Measurements from ENCODE around the gene GKAP1. TPM values are rescaled to one million over a fixed set of nuclear protein-coding genes. Genes with fewer than 3 reads are reported as not detected.

GKAP1 gene
- total and polyA plus RNA-seq, 2 experiments from 2014 or later, result 4.0 to 16.7 TPM

DNA sequence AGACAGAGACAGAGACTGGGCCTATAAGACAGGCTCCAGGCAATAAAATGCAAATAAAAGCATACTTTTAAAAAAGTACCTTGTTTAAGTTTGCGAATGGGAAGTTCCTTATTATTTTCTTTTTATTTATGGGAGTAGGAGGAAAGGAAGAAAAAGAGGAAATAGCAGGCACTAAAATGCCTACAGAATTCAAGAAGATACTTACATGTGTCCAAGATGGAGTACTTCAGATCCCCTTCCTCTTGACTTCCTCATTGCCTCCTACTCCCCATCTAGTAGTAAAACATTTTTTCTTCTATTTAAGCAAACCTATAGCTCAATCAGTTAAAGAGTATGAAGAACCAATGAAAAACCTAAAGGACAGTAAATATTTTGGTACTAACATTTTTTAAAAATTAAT, 24.8 kb downstream of the GKAP1 start:
- H3K27me3 Mint-ChIP-seq (ENCODE audit: insufficient read depth, low read depth, poor library complexity), result no peaks in the 10 kb centered on the region
- H3K4me1 ChIP-seq (ENCODE audit: insufficient read depth), result no peaks in the 10 kb centered on the region

DNA sequence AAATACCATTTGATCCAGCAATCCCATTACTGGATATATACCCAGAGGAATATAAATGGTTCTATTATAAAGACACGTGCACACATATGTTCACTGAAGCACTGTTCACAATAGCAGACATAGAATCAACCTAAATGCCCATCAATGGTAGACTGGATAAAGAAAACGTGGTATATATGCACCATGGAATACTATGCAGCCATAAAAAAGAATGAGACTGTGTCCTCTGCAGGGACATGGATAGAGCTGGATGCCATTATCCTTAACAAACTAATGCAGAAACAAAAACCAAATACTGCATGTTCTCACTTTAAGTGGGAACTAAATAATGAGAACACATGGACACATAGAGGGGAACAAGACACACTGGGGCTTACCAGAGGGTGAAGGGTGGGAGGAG, 39.4 kb downstream of the GKAP1 start:
- Mint-ChIP-seq H3K9me3 (no peaks in the 10 kb centered on the region), H3K27ac (no peak overlapping the region), H3K4me1 (no peaks in the 10 kb centered on the region), H3K36me3 (ENCODE audit: low read depth) (no peaks in the 10 kb centered on the region), H3K4me3 (no peak overlapping the region), H3K27me3 (ENCODE audit: insufficient read depth, low read depth, poor library complexity) (no peaks in the 10 kb centered on the region)
- no peak overlapping the region for H3K4me3 ChIP-seq
- H3K4me2 ChIP-seq, result no peak overlapping the region
- H3K4me1 ChIP-seq (ENCODE audit: insufficient read depth), result no peaks in the 10 kb centered on the region
- H3K27me3 ChIP-seq (ENCODE audit: insufficient read depth), result no peaks in the 10 kb centered on the region
- H3K36me3 ChIP-seq (ENCODE audit: insufficient read depth), result no peaks in the 10 kb centered on the region
- H2AFZ ChIP-seq, result no peak overlapping the region
- no peak overlapping the region for H3K27ac ChIP-seq (ENCODE audit: low read depth)
- DNase-seq (ENCODE audit: low spot score) (no peak), ATAC-seq (no peak)
- H3F3A ChIP-seq (replicated peaks; ENCODE audit: low read depth), result no peaks in the 10 kb centered on the region
- H4K20me1 ChIP-seq (replicated peaks; ENCODE audit: insufficient read depth), result no peaks in the 10 kb centered on the region
- H3K9me2 ChIP-seq (ENCODE audit: insufficient read depth), result no peaks in the 10 kb centered on the region
- TF ChIP-seq ZNF331 (CRISPR knock-in tag; IDR thresholded peaks at IDR 0.05; ENCODE audit: low read depth), result no peak
- TF ChIP-seq, protein P1, sequence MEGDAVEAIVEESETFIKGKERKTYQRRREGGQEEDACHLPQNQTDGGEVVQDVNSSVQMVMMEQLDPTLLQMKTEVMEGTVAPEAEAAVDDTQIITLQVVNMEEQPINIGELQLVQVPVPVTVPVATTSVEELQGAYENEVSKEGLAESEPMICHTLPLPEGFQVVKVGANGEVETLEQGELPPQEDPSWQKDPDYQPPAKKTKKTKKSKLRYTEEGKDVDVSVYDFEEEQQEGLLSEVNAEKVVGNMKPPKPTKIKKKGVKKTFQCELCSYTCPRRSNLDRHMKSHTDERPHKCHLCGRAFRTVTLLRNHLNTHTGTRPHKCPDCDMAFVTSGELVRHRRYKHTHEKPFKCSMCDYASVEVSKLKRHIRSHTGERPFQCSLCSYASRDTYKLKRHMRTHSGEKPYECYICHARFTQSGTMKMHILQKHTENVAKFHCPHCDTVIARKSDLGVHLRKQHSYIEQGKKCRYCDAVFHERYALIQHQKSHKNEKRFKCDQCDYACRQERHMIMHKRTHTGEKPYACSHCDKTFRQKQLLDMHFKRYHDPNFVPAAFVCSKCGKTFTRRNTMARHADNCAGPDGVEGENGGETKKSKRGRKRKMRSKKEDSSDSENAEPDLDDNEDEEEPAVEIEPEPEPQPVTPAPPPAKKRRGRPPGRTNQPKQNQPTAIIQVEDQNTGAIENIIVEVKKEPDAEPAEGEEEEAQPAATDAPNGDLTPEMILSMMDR (conservative IDR thresholded peaks at IDR 0.05; ENCODE audit: low read depth in 2 of 2), result no peak
- H3K79me2 ChIP-seq (replicated peaks; ENCODE audit: insufficient read depth), result no peaks in the 10 kb centered on the region

More for the DNA sequence above, 24.8 kb downstream of the GKAP1 start:
- DNase-seq (ENCODE audit: low spot score) (no peak), ATAC-seq (no peak)
- Histone ChIP-seq H3F3A (replicated peaks; ENCODE audit: low read depth) (no peaks in the 10 kb centered on the region), H3K79me2 (replicated peaks; ENCODE audit: insufficient read depth) (no peaks in the 10 kb centered on the region), H3K36me3 (ENCODE audit: insufficient read depth) (no peaks in the 10 kb centered on the region), H3K4me3 (no peak overlapping the region), H3K9me2 (ENCODE audit: insufficient read depth) (no peaks in the 10 kb centered on the region), H2AFZ (no peak overlapping the region), H3K27me3 (ENCODE audit: insufficient read depth) (no peaks in the 10 kb centered on the region), H4K20me1 (replicated peaks; ENCODE audit: insufficient read depth) (no peaks in the 10 kb centered on the region), H3K27ac (ENCODE audit: low read depth) (no peak overlapping the region), H3K4me2 (no peak overlapping the region)
- Mint-ChIP-seq H3K27ac (no peak overlapping the region), H3K4me1 (no peaks in the 10 kb centered on the region), H3K36me3 (ENCODE audit: low read depth) (no peaks in the 10 kb centered on the region), H3K9me3 (no peaks in the 10 kb centered on the region), H3K4me3 (no peak overlapping the region)
- no peak for TF ChIP-seq ZNF114 (CRISPR knock-in tag; IDR thresholded peaks at IDR 0.05)
- no peak for TF ChIP-seq JUNB (IDR thresholded peaks at IDR 0.05; ENCODE audit: unreplicated experiment)

DNA sequence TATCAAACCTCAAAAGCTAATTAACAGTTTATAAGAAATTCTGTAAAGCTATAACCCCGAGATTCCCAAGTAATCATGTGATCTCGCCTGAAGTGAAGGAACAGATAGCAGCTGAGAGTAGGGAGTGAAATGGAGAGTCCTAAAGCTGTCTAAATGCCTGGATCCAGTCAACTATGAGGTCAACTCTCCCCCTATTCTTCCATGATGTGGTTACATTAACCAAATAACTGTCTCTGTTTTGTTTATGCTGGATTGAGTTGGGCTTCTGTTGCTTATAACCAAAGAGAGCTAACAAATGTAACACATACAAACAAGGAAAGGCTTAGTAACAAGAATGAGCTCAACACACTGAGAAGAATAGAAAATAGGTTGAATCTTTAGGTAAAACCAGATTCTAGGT, 41.6 kb downstream of the GKAP1 start:
- no peaks in the 10 kb centered on the region for H3K4me1 Mint-ChIP-seq
- DNase-seq (ENCODE audit: low spot score) (no peak), ATAC-seq (no peak)
- no peaks in the 10 kb centered on the region for H3K36me3 ChIP-seq (ENCODE audit: insufficient read depth)
- no peak overlapping the region for H3K4me3 Mint-ChIP-seq
- H3F3A ChIP-seq (replicated peaks; ENCODE audit: low read depth), result no peaks in the 10 kb centered on the region
- no peaks in the 10 kb centered on the region for H3K9me3 Mint-ChIP-seq
- no peaks in the 10 kb centered on the region for H3K9me2 ChIP-seq (ENCODE audit: insufficient read depth)
- H3K4me3 ChIP-seq, result no peak overlapping the region
- H3K36me3 Mint-ChIP-seq (ENCODE audit: low read depth), result no peaks in the 10 kb centered on the region
- no peaks in the 10 kb centered on the region for H3K27me3 Mint-ChIP-seq (ENCODE audit: insufficient read depth, low read depth, poor library complexity)
- no peaks in the 10 kb centered on the region for H3K27me3 ChIP-seq (ENCODE audit: insufficient read depth)
- H4K20me1 ChIP-seq (replicated peaks; ENCODE audit: insufficient read depth), result no peaks in the 10 kb centered on the region
- no peak overlapping the region for H3K27ac Mint-ChIP-seq
- no peak overlapping the region for H3K27ac ChIP-seq (ENCODE audit: low read depth)
- H3K4me2 ChIP-seq, result no peak overlapping the region
- no peaks in the 10 kb centered on the region for H3K79me2 ChIP-seq (replicated peaks; ENCODE audit: insufficient read depth)
- H2AFZ ChIP-seq, result no peak overlapping the region
- H3K4me1 ChIP-seq (ENCODE audit: insufficient read depth), result no peaks in the 10 kb centered on the region
- TF ChIP-seq, protein P1 (conservative IDR thresholded peaks at IDR 0.05; ENCODE audit: low read depth in 2 of 2), result no peak
- TF ChIP-seq, protein P2, sequence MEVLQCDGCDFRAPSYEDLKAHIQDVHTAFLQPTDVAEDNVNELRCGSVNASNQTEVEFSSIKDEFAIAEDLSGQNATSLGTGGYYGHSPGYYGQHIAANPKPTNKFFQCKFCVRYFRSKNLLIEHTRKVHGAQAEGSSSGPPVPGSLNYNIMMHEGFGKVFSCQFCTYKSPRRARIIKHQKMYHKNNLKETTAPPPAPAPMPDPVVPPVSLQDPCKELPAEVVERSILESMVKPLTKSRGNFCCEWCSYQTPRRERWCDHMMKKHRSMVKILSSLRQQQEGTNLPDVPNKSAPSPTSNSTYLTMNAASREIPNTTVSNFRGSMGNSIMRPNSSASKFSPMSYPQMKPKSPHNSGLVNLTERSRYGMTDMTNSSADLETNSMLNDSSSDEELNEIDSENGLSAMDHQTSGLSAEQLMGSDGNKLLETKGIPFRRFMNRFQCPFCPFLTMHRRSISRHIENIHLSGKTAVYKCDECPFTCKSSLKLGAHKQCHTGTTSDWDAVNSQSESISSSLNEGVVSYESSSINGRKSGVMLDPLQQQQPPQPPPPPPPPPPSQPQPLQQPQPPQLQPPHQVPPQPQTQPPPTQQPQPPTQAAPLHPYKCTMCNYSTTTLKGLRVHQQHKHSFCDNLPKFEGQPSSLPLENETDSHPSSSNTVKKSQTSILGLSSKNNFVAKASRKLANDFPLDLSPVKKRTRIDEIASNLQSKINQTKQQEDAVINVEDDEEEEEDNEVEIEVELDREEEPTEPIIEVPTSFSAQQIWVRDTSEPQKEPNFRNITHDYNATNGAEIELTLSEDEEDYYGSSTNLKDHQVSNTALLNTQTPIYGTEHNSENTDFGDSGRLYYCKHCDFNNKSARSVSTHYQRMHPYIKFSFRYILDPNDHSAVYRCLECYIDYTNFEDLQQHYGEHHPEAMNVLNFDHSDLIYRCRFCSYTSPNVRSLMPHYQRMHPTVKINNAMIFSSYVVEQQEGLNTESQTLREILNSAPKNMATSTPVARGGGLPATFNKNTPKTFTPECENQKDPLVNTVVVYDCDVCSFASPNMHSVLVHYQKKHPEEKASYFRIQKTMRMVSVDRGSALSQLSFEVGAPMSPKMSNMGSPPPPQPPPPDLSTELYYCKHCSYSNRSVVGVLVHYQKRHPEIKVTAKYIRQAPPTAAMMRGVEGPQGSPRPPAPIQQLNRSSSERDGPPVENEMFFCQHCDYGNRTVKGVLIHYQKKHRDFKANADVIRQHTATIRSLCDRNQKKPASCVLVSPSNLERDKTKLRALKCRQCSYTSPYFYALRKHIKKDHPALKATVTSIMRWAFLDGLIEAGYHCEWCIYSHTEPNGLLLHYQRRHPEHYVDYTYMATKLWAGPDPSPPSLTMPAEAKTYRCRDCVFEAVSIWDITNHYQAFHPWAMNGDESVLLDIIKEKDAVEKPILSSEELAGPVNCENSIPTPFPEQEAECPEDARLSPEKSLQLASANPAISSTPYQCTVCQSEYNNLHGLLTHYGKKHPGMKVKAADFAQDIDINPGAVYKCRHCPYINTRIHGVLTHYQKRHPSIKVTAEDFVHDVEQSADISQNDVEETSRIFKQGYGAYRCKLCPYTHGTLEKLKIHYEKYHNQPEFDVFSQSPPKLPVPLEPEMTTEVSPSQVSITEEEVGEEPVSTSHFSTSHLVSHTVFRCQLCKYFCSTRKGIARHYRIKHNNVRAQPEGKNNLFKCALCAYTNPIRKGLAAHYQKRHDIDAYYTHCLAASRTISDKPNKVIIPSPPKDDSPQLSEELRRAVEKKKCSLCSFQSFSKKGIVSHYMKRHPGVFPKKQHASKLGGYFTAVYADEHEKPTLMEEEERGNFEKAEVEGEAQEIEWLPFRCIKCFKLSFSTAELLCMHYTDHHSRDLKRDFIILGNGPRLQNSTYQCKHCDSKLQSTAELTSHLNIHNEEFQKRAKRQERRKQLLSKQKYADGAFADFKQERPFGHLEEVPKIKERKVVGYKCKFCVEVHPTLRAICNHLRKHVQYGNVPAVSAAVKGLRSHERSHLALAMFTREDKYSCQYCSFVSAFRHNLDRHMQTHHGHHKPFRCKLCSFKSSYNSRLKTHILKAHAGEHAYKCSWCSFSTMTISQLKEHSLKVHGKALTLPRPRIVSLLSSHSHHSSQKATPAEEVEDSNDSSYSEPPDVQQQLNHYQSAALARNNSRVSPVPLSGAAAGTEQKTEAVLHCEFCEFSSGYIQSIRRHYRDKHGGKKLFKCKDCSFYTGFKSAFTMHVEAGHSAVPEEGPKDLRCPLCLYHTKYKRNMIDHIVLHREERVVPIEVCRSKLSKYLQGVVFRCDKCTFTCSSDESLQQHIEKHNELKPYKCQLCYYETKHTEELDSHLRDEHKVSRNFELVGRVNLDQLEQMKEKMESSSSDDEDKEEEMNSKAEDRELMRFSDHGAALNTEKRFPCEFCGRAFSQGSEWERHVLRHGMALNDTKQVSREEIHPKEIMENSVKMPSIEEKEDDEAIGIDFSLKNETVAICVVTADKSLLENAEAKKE (CRISPR knock-in tag; IDR thresholded peaks at IDR 0.05), result no peak
- TF ChIP-seq JUNB (IDR thresholded peaks at IDR 0.05; ENCODE audit: unreplicated experiment) (no peak), EZH2 (IDR thresholded peaks at IDR 0.05; ENCODE audit: low read depth, unreplicated experiment) (no peak), ZNF331 (CRISPR knock-in tag; IDR thresholded peaks at IDR 0.05; ENCODE audit: low read depth) (no peak), ZNF114 (CRISPR knock-in tag; IDR thresholded peaks at IDR 0.05) (no peak)
